Effector CD4-positive, alpha-beta T cell (primary cell): ENCODE measurements around the gene THAP8.
"Not testable (repeated sequence)": the region's sequence is repeated elsewhere in the genome, so short reads cannot be mapped to it uniquely, and the experiment has no call there.

Experiments
- DNase-seq: peaks from one replicate; pipeline ENCODE4 v3.0.0-alpha.2; 2020
- total RNA-seq: gene quantifications from one replicate; lab custom pipeline; 2026; lab: John Stamatoyannopoulos, UW

Gene THAP8, protein sequence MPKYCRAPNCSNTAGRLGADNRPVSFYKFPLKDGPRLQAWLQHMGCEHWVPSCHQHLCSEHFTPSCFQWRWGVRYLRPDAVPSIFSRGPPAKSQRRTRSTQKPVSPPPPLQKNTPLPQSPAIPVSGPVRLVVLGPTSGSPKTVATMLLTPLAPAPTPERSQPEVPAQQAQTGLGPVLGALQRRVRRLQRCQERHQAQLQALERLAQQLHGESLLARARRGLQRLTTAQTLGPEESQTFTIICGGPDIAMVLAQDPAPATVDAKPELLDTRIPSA
- total RNA-seq, result 1.5 reads per million

DNA sequence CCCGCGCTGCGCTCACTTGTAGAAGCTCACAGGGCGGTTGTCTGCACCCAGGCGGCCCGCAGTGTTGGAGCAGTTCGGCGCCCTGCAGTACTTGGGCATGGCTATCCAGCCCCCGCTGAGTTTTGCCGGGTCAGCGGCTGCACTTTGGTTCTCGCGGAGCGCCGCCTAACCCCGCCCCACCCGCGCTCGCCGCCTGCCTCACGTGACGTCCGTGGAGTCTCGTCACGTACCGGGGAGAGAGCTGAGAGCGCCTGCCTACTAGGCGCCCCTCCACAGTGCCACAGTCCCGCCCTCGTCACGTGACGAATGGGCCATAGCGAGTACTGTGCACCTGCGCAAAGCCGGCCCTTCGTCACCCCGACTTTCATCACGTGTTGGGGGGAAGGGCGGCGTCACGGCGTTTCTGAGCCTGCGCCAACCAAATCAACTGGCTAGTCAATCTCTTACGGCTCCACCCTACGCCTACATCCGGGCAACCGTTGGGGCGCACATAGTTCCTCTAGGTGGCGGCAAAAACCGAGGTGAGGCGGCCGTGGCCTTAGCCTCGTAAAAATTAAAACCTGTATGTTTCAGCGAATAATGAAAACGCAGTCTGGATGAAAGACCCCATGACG, at the start of gene THAP8:
TSS of gene THAP8 (minus strand) at position 167 of the 614 bp plus-strand sequence. CDS start at position 99, 68 bp downstream.
- peak; percentile 100 for DNase-seq

DNA sequence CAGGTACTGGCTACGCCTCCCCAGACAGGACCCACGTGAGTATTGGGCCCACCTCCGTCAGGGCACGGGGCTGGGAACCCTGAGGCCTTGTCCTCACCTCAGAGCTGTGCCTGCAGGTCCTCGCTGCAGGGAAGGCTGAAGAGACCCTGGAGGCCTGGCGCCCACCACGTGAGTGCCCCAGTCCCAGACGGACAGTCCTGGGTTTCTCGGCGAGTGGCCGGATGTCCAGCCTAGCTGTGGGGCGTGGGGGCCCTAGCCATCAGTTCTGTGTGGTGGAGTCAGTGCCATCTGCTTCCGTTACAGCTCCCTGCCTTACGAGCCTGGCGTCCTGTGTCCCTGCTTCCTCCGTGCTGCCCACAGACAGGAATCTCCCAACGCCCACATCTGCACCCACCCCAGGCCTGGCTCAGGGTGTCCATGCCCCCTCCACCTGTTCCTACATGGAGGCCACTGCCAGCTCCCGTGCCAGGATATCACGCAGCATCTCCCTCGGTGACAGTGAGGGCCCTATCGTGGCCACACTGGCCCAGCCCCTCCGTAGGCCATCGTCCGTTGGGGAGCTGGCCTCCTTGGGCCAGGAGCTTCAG, 49.0 kb upstream of the THAP8 start:
- no peak for DNase-seq

DNA sequence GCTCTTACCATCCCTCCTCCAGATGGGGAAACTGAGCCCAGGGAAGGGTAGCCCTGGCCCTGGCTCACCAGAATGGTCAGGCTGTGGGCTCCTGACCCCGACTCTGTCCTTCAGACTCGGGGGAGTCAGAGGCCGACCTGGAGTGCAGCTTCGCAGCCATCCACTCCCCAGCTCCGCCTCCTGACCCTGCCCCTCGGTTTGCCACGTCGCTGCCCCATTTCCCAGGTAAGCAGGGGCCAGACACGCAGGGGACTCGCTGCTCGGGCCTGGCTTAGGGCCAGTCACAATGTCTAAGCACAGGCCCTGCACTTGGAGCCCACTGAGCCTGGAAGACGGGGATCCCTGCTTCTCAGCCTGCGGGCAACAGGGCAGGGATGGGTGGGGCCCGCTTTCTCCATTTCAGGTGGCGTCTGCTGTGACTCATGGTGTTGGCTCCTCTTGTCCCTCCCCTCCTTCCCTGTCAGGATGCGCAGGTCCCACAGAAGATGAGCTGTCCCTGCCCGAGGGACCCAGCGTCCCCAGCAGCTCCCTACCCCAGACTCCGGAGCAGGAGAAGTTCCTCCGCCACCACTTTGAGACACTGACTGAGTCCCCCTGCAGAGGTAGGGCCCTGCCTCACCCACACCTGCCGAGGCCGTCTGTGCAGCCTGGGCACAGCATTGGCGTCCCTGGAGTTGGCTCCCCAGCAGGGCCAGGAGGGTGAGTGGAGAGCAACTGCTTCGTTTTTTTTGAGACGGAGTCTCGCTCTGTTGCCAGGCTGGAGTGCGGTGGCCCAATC, 47.7 kb upstream of the THAP8 start:
- no peak for DNase-seq

DNA sequence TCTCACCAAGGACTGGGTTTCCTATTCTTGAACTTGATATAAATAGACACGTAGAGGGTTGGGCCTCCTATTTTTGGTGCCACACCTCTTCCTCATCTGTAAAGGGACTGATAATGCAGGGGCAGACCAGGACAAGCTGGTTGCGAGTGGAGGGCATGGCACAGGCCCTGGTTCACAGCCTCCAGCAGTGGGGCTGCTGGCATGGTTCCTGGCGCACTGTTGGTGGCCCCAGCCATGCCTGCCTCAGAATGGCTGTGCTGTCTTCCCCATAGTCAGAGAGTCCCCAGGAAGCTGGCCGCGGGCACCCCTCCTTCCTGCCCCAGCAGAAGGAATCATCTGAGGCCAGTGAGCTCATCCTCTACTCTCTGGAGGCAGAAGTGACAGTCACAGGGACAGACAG, 46.4 kb upstream of the THAP8 start:
- DNase-seq, result no peak

DNA sequence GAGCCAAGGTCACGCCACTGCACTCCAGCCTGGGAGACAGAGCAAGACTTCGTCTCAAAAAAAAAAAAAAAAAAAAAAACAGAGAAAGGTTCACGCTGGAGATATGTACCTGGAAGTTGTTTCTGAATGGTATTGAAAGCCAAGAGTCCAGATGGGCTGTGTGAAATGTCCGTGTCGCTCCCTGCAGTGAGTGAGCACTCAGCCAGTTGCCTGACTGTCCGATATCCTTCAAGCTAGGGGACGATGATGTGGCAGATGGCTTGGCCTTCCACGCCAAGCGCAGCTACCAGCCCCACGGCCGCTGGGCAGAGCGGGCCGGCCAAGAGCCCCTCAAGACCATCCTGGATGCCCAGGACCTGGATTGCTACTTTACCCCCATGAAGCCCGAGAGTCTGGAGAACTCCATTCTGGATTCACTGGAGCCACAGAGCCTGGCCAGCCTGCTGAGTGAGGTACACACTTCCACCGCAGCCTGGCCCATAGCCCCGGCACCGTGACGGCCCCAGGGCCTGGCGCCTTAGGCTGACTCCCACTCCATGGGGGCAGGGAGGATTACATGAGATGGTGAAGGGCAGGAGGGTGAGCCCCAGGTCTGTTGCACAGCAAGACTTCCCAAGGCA, 45.2 kb upstream of the THAP8 start:
- no peak for DNase-seq

DNA sequence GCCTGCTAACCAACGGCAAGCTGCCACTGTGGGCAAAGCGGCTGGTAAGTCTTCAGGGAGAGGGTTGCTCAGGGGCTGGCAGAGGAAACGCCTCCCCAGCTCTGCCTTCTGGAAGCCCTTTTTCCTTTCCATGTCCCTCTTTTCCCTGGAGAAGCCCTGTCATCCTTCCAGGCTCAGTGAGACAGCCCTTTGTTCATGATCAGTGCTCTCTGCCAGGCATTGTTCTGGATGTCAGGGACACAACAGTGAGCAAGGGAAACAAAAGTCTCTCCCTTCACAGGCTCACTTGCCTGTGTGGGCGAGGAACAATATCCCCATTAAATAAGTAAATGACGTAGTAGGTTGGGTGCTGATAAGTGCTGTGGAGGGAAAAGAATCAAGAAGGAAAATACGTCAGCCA, 43.0 kb upstream of the THAP8 start:
- no peak for DNase-seq

DNA sequence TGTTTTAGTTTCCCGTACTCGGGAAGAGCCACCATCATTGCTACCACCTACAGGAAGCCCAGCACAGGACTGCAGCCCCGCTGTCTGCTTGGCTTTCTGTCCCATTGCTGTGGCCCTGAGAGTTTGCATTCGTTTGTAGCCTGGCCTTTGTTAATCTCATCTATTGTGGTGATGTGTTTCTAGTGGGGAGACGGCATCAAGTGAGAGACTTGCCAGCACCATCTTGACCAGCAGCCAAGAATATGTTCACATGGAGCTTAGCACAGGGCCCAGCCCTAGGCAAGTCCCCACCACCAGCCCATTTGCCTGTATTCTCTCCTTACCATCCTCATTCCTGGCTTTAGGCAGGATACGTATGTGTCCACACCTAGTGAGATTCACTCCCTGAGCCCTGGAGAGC, 39.6 kb upstream of the THAP8 start:
- DNase-seq, result no peak

DNA sequence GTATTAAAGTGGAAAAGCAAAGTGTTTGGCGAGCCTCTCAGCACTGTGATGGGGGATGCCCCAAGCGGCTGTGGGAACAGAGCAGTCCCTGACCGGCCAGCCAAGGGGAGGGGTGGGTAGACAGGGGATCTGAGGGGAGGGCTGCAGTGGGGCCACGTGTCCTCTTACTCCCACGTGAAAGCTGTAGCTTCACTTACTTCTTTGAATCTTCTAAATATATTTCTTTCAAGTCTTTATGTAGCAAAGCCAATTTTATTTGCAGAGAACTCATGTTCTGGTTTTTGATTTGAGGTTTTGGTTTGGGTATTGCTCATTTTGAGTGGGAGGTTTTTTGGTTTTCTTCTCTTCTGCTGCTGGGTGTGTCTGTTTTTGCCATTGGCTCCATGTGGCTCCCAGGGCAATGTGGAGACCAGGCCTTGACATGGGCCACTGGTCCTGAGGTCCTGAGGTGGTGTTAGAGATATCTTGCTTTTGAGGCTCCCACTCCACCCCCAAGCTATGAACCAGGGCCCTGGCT, 39.1 kb upstream of the THAP8 start:
- no peak for DNase-seq

DNA sequence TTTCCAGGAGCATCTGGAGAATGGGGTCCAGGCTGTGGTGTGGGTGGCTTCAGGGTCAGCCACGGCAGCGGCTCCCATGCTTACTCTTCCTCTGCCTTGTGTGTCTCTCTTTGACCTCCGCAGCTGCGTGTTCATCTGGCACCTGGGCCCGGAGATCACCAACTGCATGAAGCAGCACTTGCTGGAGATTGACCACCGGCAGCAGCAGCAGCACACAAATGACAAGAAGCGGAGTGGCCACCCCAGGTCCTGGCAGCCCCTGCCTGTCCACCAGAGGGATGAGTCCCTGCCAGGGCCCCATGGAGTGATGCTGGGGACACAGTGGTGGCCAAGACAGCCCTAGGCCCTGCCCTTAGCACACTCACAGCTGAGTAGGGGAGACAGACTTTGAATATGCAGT, 38.5 kb upstream of the THAP8 start:
- no peak for DNase-seq

DNA sequence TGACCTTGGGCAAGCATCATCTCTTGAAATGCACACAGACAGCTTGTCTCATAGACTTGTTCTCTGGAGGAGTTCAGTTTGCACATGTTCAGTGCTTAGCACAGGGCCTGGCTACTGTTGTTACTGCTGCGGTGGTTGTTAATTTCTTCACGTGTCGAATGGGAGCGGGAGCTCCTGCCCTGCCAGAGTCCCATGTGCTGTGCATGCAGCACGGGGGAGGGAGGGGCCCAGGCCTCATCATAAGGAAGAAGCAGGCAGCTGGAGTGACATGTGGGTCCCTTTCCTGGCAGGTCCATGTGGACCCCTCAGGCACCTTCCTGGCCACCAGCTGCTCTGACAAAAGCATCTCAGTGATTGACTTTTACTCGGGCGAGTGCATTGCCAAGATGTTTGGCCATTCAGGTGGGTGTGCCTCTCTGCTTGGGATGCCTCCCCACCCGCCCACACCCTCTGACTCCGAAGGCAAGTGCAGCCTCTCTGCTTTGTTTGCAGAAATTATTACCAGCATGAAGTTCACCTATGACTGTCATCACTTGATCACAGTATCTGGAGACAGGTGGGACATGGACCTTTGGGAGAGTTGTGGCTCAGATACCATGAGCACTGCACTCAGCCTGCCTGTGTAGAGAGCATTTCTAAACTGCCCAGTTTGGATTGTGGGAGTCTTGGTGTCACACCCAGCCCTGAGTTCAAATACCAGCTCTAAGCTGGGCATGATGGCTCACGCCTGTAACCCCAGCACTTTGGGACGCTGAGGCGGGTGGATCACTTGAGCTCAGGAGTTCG, 37.0 kb upstream of the THAP8 start:
- no peak for DNase-seq

DNA sequence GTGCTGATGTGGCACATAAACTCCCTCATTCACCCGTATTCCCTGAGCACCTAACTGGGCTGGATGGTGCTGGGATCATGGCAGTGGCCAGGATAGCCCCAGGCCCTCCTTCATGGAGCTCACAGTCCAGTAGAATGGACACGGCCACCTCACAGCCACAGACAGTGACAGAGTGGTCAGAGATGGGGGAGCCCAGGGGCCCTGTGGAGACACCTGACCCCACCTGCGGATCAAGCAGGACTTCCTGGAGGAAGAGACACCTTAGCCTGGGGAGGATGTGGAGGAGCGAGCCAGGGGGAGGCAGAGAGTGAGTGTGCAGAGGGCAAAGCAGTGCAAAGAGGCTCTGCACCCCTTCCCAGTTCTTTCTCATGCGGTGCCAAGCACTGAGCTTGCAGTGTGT, 35.8 kb upstream of the THAP8 start:
- DNase-seq, result no peak

DNA sequence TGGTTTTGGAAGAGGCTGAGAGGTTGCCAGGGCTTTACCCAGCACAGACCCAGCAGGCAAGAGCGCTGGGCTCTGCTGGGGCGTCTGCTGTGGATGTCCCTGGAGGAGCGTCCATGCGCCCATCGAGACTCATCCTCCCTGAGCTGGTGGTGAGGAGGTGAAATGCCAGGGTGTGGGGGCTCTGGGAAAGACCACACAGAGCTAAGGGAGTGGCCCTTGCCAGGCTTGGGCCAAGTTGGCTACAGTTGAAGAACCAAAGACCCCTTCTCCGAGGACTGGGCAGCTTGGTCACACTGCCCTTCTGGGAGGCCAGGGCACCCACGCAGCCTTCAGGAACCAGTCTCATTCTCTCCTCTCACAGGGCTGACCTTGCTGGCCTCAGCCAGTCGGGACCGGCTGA, 32.2 kb upstream of the THAP8 start:
- no peak for DNase-seq

DNA sequence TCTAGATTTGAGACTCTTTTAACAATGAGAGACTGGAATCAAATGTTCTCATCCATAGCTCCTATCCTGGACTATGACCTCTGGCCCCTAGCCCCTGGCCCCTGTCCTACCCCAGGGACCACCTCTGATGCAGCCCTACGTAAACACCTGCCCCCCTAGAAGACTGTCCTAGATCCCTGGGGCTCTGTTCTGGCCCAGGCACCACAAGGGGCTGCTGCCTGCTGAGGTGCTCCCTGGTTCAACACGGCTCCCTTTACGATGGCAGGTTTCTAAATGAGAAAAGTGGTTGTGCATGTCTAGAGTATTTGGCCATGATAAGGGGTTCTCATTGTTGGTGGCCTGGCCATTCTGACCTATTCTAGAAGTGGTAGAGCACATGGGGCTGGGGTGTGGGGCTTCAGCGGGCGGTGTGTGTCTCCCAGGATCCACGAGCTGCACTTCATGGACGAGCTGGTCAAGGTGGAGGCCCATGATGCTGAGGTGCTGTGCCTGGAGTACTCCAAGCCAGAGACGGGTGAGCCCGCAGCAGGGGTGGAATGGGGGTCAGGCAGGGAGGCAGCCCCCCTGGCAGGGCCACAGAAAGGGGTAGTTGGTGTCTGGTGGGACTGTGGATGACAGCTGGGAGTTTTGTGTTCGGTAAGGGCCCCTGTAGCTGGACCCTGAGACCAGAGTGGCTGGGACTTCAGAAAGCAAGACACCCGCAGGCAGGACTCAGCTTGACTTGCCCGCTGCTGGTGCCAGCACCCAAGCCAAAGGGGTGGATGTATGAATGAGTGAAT, 30.3 kb upstream of the THAP8 start:
- DNase-seq, result no peak

DNA sequence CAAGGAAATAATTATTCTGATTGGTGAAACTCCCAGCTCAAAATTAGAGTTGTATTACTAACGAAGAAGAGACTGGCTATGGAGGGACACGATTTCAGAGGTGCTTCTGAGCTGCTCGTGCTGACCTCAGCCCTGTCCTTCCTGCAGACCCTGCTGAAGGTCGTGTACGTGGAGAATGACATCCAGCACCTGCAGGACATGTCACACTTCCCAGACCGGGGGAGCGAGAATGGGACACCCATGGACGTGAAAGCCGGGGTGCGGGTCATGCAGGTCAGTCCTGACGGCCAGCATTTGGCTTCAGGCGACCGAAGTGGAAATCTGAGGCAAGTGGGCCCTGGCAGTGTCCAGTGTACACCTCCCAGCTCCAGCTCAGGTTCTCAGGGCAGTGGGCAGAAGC, 28.8 kb upstream of the THAP8 start:
- DNase-seq, result no peak

DNA sequence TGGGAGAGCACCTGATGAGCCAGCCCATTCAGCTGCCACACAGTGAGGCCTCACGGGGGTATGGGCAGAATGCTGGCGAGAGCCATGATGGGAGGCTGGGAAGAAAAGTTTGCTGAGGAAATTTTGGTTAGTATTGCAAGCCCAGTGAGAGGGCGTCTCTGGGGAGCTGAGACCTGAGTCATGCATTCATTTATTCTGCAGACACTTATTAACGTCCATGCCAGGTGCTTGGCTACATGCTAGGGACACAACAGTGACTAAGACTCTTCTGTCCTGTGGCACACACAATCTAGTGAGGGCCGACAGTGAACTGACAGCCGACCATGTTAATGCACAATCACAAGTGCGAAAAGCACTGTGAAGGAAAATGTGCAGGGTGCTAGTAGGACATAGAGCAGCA, 27.8 kb upstream of the THAP8 start:
- DNase-seq, result no peak

DNA sequence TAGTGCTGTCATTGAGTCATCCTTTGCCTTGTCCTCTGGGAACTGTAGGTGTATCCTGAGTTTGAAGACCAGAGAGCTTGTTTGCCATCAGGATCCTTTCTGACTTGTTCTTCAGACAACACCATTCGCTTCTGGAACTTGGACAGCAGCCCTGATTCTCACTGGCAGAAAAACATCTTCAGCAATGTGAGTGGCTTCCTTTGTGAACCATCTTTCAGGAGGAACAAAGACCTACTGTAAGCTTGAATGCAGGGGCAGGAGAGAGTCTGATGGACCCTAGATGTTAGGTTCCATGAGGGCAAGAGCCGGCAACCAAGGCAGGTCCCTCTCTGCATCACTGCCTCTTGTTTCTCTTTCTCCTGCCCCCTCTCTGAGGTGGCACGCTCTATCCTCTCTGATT, 27.3 kb upstream of the THAP8 start:
- no peak for DNase-seq

DNA sequence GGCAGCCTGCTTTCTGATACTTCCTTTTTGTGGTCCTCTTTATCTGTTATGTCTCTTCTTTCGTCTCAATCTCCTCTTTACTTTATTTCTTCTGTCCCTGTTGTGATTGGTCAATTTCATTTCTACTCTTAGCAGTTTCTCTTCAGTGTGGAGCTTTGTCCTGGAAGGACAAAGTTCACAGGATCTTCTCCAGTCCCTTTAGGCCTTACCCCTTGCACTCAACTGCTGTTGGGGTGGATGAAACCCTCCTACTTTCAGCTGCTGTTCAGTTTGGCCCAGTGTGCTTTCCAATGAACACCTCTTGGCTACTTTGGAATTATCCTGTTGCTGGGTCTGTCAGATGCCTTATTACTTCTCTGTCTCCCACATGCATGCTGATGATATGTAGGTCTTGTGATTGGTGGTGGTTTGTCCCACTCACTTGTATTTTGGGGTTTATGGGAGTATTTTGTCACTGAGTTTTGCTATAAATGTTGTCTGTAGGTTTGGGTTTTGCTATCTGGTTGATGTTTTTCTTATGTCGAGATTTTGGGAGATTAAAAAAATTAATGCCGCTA, 25.4 kb upstream of the THAP8 start:
- no peak for DNase-seq

DNA sequence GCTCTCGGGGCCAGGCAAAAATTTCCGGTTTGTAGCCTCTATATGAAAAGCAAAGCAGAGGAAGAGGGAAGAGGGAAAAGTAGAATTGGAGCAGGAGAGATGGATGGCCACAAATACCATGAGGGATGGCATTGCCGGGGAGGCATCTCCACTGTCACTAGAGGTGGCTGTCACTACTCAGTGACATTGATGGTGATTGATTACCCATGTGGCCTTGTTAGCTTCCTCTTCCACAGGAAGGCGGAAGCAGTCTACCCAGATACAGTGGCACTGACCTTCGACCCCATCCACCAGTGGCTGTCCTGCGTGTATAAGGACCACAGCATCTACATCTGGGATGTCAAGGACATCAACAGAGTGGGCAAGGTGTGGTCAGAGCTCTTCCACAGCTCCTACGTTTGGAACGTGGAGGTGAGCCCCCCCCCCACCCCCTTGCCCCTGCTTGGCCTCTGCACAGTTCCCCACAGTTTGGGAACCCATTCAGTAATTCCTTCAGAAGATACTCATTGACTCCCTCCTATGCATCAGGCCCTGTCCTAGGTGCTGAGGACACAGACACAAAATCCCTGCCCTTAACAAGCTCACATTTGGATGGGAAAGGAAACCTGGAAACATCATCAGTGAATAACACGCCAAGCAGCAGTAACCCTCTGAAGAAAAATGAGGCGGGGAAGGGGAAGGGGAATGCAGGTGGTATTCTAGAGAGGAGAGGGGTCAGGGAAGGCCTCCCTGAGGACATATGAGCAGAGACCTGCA, 19.2 kb upstream of the THAP8 start:
- DNase-seq, result no peak

DNA sequence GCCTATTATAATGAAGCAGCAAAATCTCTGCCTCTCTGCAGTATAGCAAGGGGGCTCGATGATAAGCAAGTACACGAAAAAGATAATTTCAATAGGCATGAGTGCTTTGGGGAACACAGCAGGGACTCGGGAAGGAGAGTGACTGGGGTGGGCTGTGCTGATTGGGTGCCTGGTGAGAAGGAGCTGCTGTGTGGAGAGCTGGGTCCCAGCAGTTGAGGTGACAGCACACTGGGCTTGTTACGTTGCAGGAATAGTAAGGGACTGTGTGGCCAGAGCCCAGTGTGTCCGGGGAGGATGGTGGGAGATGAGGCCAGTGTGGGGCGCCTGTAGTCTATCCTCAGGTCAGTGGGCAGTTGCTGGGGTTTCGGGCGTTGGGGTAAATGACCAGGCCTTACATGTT, 18.0 kb upstream of the THAP8 start:
- no peak for DNase-seq

DNA sequence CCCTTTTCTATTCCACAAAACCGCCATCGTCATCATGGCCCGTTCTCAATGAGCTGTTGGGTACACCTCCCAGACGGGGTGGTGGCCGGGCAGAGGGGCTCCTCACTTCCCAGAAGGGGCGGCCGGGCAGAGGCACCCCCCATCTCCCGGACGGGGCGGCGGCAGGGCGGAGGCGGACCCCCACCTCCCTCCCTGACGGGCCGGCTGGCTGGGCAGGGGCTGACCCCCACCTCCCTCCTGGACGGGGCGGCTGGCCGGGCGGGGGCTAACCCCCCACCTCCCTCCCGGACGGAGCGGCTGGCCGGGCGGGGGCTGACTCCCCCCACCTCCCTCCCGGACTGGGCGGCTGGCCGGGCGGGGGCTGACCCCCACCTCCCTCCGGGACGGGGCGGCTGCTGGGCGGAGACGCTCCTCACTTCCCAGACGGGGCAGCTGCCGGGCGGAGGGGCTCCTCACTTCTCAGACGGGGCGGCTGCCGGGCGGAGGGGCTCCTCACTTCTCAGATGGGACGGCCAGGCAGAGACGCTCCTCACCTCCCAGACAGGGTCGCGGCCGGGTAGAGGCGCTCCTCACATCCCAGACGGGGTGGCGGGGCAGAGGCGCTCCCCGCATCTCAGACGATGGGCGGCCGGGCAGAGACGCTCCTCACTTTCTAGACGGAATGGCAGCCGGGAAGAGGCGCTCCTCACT, 14.9 kb upstream of the THAP8 start:
- DNase-seq, result not testable (repeated sequence)
